Neural progenitor cell (in vitro differentiated cells): ENCODE results near the gene GIGYF2. TPM values are rescaled to one million over a fixed set of nuclear protein-coding genes. Genes with fewer than 3 reads are reported as not detected.
A peak's percentile ranks its signal among the peaks of the same experiment; 100 is the strongest.

Experiments used
- DNase-seq: peaks from one replicate; pipeline ENCODE4 v3.0.0-alpha.2; 2016; ENCODE audit warnings: low spot score
- H2AFZ ChIP-seq: fragments of 200-600 bp; sonication (generic); replicated peaks from 2 replicates; pipeline ENCODE4 v1.6.1; 2016; ENCODE audit warnings: antibody characterized with exemption
- H3F3A ChIP-seq: fragments of 200-600 bp; sonication (generic); 2 replicates; pipeline ENCODE4 v1.6.1; 2016; ENCODE audit warnings: antibody characterized with exemption, low read depth
- H3K27ac ChIP-seq: fragments of 200-600 bp; sonication (generic); 2 replicates; pipeline ENCODE4 v1.5.1; 2016; ENCODE audit warnings: mild to moderate bottlenecking
- H3K27me3 ChIP-seq: fragments of 200-600 bp; sonication (generic); 2 replicates; pipeline ENCODE4 v1.6.1; 2016; ENCODE audit warnings: mild to moderate bottlenecking, moderate library complexity
- H3K36me3 ChIP-seq: fragments of 200-600 bp; sonication (generic); 2 replicates; pipeline ENCODE4 v1.5.1; 2016
- H3K4me1 ChIP-seq: fragments of 200-600 bp; sonication (generic); 2 replicates; pipeline ENCODE4 v1.6.1; 2016; ENCODE audit warnings: mixed run types
- H3K4me2 ChIP-seq: fragments of 200-600 bp; sonication (generic); 2 replicates; pipeline ENCODE4 v1.6.1; 2016
- H3K4me3 ChIP-seq: fragments of 200-600 bp; sonication (generic); 2 replicates; pipeline ENCODE4 v1.5.1; 2016
- H3K79me2 ChIP-seq: fragments of 200-600 bp; sonication (generic); 2 replicates; pipeline ENCODE4 v1.6.1; 2016; ENCODE audit warnings: low read depth
- H3K9ac ChIP-seq: fragments of 200-600 bp; sonication (generic); 2 replicates; pipeline ENCODE4 v1.6.1; 2016
- H3K9me3 ChIP-seq: fragments of 200-600 bp; sonication (generic); 2 replicates; pipeline ENCODE4 v1.5.1; 2016; ENCODE audit warnings: low read depth
- H4K20me1 ChIP-seq: fragments of 200-600 bp; sonication (generic); 2 replicates; pipeline ENCODE4 v1.6.1; 2016; ENCODE audit warnings: low read depth
- H3K27ac Mint-ChIP-seq: 3 replicates; pipeline ENCODE4 v1.8.0; 2021; ENCODE audit warnings: mixed read lengths
- H3K27me3 Mint-ChIP-seq: 2 replicates; pipeline ENCODE4 v1.8.0; 2022; ENCODE audit warnings: low read depth, mild to moderate bottlenecking, inconsistent platforms, moderate library complexity, mixed read lengths; ENCODE audit not compliant: insufficient read depth
- H3K36me3 Mint-ChIP-seq: 3 replicates; pipeline ENCODE4 v1.8.0; 2021; ENCODE audit warnings: mixed read lengths
- H3K4me1 Mint-ChIP-seq: 3 replicates; pipeline ENCODE4 v1.8.0; 2021; ENCODE audit warnings: mixed read lengths
- H3K4me3 Mint-ChIP-seq: 3 replicates; pipeline ENCODE4 v1.8.0; 2021; ENCODE audit warnings: mild to moderate bottlenecking, moderate library complexity, mixed read lengths
- H3K9me3 Mint-ChIP-seq: 3 replicates; pipeline ENCODE4 v1.8.0; 2020; ENCODE audit warnings: mixed read lengths
- CTCF ChIP-seq: fragments of 200-600 bp; sonication (generic); IDR thresholded peaks from 2 replicates; pipeline ENCODE4 v1.5.1; 2017; ENCODE audit warnings: antibody characterized with exemption, mild to moderate bottlenecking
- EZH2 ChIP-seq: fragments of 200-600 bp; sonication (generic); IDR thresholded peaks from 2 replicates; pipeline ENCODE4 v1.6.1; 2017; ENCODE audit warnings: antibody characterized with exemption, mild to moderate bottlenecking, moderate library complexity
- EZH2phosphoT487 ChIP-seq: fragments of 200-600 bp; sonication (generic); IDR thresholded peaks from 2 replicates; pipeline ENCODE4 v1.6.1; 2017; ENCODE audit warnings: antibody characterized with exemption
- total RNA-seq: library from RNA; depleted of rRNA; stranded (reverse); fragments of >200 nt; gene quantifications from 2 replicates; pipeline ENCODE4 v1.2.3, GENCODE V29; 2015; ENCODE audit warnings: low replicate concordance

Gene GIGYF2
- total RNA-seq, 1 donor from 2014 or later = 76.3 TPM

DNA sequence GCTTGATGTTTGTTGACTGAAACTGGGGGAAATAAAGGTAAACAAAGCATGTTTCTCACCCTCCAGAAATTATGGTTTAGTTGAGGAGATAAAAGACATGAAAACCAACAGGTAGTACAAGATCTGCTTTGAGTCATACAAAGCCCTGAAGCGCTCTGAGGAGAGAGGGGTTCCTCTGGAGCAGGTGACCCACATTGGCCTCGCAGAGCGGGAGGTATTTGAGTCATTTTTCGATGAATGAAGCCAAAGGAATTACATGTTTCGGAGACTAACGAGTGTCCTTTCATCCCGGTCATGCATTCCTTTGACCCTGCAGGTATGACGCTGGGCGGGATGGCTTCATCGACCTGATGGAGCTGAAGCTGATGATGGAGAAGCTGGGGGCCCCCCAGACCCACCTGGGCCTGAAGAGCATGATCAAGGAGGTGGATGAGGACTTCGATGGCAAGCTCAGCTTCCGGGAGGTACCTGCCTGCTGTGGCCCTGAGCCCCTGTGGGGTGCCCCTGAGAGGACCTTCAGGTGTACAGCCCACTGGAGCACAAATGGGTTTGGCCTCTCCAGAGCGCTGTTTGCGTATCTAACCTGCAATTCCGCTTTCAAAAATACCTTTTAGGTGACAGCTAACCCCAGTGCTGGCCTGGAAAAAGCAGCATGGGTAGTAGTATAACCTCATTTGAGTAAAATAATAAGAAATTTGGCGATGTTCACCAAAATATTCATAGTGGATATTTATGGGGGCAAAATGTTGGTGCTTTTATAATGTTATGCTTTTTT lies 34.5 kb upstream of the GIGYF2 start:
- Mint-ChIP-seq H3K27ac (no peak overlapping the region), H3K27me3 (peaks cover 2% of the 10 kb centered on the region), H3K36me3 (peaks cover 2% of the 10 kb centered on the region), H3K4me1 (peaks cover 3% of the 10 kb centered on the region), H3K9me3 (peaks cover 2% of the 10 kb centered on the region), H3K4me3 (no peak overlapping the region)
- no peak overlapping the region for H2AFZ ChIP-seq
- DNase-seq = no peak
- H3F3A ChIP-seq = peaks cover under 1% of the 10 kb centered on the region
- H3K4me1 ChIP-seq = peaks cover 2% of the 10 kb centered on the region
- TF ChIP-seq EZH2 (no peak), EZH2phosphoT487 (no peak), CTCF (no peak)
- H3K79me2 ChIP-seq = no peaks in the 10 kb centered on the region
- H3K4me2 ChIP-seq = no peak overlapping the region
- no peak overlapping the region for H3K27ac ChIP-seq
- H3K36me3 ChIP-seq = no peaks in the 10 kb centered on the region
- H3K4me3 ChIP-seq = no peak overlapping the region
- H4K20me1 ChIP-seq = no peaks in the 10 kb centered on the region
- no peaks in the 10 kb centered on the region for H3K27me3 ChIP-seq
- H3K9ac ChIP-seq = no peak overlapping the region
- no peaks in the 10 kb centered on the region for H3K9me3 ChIP-seq

GRCh38 chr2:232666051-232666805 lies 30.9 kb upstream of the GIGYF2 start:
- no peak for DNase-seq

DNA sequence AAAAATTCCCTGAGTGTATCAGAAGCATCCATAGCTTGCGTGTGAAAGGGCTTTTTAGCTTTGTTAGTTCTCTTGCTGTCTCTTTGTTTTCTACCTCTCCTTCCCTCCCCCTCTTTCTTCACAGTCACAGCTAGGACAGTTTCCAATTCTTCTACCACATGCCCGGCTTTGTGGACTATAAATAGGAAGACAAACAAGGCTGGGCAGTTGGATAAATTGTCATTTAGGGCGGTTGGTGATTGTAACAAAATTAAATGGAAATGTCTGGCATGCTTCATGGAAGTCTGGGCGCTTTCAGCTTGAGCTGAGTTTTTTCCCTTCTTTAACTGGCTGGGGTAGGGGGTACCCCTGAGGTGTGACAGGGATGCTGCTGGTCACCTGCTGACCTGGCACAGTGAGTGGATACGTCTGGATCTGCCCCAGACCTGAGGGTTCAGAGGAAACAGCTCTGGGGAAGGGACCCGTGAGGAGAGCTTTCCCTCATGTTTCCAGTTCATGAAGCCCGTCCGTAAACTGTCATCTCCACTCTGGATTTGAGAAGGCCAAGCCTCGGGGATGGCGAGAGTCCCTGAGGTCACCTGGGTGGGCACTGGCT lies 29.0 kb upstream of the GIGYF2 start:
- peaks cover 9% of the 10 kb centered on the region for H3K4me1 ChIP-seq
- peak; percentile 17 for DNase-seq
- H3K79me2 ChIP-seq = no peaks in the 10 kb centered on the region
- H3K36me3 Mint-ChIP-seq = no peaks in the 10 kb centered on the region
- H3K27ac ChIP-seq = no peak overlapping the region
- no peak overlapping the region for H3K27ac Mint-ChIP-seq
- H3K4me1 Mint-ChIP-seq = peaks cover 10% of the 10 kb centered on the region
- H3K27me3 Mint-ChIP-seq = no peaks in the 10 kb centered on the region
- no peak overlapping the region for H3K4me3 Mint-ChIP-seq
- TF ChIP-seq CTCF (no peak), EZH2phosphoT487 (no peak), EZH2 (no peak)
- H3K4me3 ChIP-seq = no peak overlapping the region
- no peaks in the 10 kb centered on the region for H3K27me3 ChIP-seq
- peak overlapping the region; percentile 44 for H3K4me2 ChIP-seq
- H3K9ac ChIP-seq = no peak overlapping the region
- H3K9me3 Mint-ChIP-seq = no peaks in the 10 kb centered on the region
- H3K9me3 ChIP-seq = no peaks in the 10 kb centered on the region
- peak overlapping the region; percentile 19 for H2AFZ ChIP-seq
- H4K20me1 ChIP-seq = no peaks in the 10 kb centered on the region
- H3F3A ChIP-seq = peaks cover 5% of the 10 kb centered on the region
- no peaks in the 10 kb centered on the region for H3K36me3 ChIP-seq

More at GRCh38 chr2:232666051-232666805, 30.9 kb upstream of the GIGYF2 start:
- Histone ChIP-seq H2AFZ (no peak overlapping the region), H3K9me3 (no peaks in the 10 kb centered on the region), H3K4me1 (peaks cover 9% of the 10 kb centered on the region), H3K79me2 (no peaks in the 10 kb centered on the region), H3K4me2 (no peak overlapping the region), H3K4me3 (no peak overlapping the region), H3K27ac (no peak overlapping the region), H3K27me3 (no peaks in the 10 kb centered on the region), H4K20me1 (no peaks in the 10 kb centered on the region), H3K9ac (no peak overlapping the region), H3F3A (peaks cover 5% of the 10 kb centered on the region), H3K36me3 (no peaks in the 10 kb centered on the region)
- Mint-ChIP-seq H3K36me3 (peaks cover under 1% of the 10 kb centered on the region), H3K27ac (no peak overlapping the region), H3K27me3 (peaks cover under 1% of the 10 kb centered on the region), H3K9me3 (peaks cover under 1% of the 10 kb centered on the region), H3K4me3 (no peak overlapping the region), H3K4me1 (peaks cover 10% of the 10 kb centered on the region)
- TF ChIP-seq CTCF = no peak
- no peak for TF ChIP-seq EZH2
- no peak for TF ChIP-seq EZH2phosphoT487
